DMS114 treated with DMSO at 0.1 percent for 48 hours (cell line): Measurements from ENCODE around the gene MPG.
"Not testable (repeated sequence)": the region's sequence is repeated elsewhere in the genome, so short reads cannot be mapped to it uniquely, and the experiment has no call there.

Source experiments
- DNase-seq: peaks from one replicate; lab custom pipeline; 2025; ENCODE audit not compliant: unreplicated experiment; lab: John Stamatoyannopoulos, UW

MPG gene, protein sequence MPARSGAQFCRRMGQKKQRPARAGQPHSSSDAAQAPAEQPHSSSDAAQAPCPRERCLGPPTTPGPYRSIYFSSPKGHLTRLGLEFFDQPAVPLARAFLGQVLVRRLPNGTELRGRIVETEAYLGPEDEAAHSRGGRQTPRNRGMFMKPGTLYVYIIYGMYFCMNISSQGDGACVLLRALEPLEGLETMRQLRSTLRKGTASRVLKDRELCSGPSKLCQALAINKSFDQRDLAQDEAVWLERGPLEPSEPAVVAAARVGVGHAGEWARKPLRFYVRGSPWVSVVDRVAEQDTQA

GRCh38 chr16:77807-78443 lies at the start of gene MPG:
TSS of gene MPG (plus strand) at chr16:78225. CDS start at chr16:78310, 85 bp downstream.
- peak; percentile 51 for DNase-seq

- DNase-seq: not testable (repeated sequence)
Observed at GRCh38 chr16:30627-31026, 47.4 kb upstream of the MPG start.

GRCh38 chr16:33154-33876 lies 44.7 kb upstream of the MPG start:
- not testable (repeated sequence) for DNase-seq

GRCh38 chr16:33877-34647 lies 44.0 kb upstream of the MPG start:
- no peak for DNase-seq

- no peak for DNase-seq
Observed at GRCh38 chr16:34648-34987, 43.4 kb upstream of the MPG start.

- DNase-seq: no peak
Observed at GRCh38 chr16:35011-35677, 42.9 kb upstream of the MPG start.

DNA sequence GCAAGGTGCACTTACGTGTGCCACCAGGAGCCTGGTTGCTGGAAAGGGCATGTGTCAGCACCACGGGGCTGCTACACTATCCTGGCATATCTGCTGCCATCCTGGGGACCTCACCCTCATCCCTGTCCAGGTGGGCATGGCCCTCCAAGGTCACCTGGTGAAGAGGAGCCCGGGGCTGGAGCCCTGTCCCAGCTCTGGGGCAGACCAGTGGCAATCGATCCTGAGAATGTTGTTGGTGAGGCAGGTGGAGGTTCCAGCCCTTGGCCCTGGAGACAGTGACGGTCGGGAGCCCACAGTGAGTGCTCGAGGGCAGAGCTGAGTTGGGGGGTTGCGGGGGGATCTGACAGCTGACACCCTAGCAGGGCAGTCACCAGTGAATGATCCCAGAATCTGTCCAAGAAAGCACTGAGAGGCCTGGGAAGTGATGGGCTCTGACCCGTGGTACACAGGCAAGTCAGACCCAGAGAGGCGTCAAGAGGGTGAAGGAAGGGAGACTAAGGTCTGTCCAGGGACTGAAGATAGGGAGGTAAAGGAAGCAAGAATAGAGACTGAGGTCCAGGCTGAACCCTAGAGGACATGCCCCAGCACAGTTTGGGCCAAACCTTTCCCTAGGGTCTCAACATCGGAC lies 42.2 kb upstream of the MPG start:
- DNase-seq: no peak

DNA sequence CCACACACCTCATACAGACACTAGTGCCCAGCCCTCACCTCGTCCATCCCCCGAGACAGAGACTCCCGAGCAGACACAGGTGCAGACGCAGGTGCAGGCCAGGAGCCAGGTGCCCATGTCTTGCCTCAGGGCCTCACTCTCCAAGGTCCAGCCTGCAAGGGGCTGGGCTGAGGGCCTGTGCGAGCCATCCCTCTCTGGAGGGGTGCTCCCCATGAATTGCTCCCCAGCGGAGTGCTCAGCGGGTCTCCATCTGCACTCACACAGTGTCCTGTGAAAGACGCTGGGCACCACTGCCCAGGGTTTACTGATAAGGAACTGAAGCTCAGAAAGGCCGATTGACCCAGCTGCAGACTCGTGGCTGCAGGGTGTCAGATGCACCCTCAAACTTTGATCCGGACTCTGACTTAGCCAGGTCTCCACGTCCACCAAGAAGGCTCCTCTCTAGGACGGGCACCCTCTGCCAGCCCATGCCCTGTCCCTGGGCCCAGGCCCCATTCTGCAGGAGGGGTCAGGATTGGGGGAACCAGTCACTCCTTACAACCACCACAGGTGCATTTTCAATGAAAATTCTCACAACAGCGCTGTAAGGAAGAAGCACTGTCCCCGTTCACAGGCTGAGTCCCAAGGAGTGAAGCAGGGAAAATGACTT lies 41.6 kb upstream of the MPG start:
- DNase-seq: no peak

DNA sequence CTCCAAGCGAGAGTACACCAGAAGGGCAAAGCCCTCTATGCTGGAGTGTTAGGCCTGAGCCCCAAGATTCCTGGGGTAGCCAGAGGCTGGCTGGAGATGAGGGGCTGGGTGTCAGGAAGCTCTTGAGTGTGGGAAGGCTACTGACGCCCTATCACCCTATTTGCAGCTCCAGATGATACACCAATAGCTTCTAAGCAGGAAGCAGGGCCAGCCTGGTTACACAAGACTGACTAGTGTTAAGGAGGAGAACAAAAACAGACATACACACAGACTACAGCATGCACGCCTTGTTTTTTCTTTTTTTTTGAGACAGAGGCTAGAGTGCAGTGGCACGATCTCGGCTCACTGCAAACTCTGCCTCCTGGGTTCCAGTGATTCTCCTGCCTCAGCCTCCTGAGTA lies 40.5 kb upstream of the MPG start:
- no peak for DNase-seq

GRCh38 chr16:38206-38605 lies 39.8 kb upstream of the MPG start:
- not testable (repeated sequence) for DNase-seq

DNA sequence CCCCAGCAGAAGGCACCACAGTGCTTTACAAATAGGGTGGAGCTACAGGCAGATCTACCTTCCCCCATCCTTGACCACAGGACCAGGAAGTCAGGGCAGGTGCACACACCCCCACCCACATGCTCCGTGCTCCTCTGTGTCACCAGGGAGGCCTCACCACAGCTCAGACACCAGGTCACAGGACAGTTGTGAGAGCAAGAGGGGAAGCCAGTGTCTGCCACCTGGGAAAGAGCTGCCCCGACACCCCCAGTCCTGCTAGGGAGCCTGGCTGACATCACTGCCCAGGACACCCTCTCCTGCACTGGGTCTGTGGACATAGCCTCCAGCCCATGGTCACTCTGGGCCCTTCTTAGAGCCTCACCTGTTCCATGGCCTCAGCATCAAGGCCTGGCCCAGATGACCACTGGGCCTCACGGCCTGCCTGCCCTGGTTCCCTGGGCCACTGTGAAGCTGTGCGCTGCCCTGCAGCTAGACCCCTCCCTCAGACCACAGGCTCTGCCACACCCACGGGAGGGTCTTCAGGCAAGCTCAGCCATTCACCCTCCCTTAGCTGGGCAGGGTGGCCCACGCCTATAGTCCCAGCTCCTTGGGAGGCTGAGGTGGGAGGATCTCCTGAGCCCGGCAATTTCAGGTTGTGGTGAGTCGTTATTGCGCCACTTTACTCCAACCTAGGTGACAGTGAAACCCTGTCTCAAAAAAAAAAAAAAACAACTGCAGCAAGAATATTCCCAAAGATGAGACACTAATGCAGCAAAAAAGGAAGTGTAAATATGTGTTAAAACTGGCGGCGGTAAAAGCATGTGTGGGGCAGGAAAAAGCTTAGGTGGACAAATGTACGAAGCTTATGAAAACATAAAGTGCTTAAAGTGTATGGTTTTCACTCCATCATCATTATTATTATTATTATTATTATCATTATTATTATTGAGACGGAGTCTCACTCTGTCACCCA lies 38.8 kb upstream of the MPG start:
- DNase-seq: no peak

GRCh38 chr16:41439-42068 lies 36.5 kb upstream of the MPG start:
- DNase-seq: no peak

GRCh38 chr16:42069-42457 lies 36.0 kb upstream of the MPG start:
- no peak for DNase-seq

- DNase-seq: no peak
Observed at GRCh38 chr16:42691-43090, 35.3 kb upstream of the MPG start.

DNA sequence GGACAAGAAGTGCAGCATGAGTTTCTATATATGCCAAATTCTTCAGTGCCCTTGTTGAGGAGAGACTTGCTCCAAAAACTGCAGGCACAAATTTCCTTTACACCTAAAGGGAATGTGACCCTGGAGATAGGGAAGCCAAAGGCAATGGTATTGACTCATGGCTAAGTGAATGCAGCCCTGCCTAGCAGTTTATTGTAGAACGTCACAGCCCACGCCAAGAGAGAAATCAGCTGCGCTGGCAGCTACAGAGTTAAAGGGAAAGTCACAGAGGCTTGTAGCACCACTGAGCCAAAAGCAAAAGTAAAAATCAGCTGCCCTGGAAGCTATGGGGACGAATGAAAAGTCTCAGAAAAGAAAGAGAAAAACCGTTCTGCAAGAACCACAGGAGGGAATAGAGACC lies 34.7 kb upstream of the MPG start:
- no peak for DNase-seq

DNA sequence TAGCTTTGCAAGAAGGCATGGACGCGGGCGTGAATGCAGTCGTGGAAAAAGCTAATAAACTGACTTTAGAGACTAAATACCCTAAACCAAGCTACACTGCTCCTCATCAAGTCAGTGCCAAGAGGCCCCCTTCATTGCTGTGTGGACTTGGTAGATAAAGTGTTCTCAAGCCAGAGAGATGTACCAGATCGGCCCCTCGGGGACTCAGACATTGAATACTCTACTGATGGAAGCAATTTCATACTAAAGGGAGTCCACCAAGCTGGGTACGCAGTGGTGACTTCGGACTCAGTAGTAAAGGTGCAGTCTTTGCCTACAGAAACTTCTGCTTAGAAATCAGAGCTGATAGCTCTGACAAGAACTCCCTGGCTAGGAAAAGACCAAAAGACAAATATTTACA lies 33.4 kb upstream of the MPG start:
- DNase-seq: no peak

DNA sequence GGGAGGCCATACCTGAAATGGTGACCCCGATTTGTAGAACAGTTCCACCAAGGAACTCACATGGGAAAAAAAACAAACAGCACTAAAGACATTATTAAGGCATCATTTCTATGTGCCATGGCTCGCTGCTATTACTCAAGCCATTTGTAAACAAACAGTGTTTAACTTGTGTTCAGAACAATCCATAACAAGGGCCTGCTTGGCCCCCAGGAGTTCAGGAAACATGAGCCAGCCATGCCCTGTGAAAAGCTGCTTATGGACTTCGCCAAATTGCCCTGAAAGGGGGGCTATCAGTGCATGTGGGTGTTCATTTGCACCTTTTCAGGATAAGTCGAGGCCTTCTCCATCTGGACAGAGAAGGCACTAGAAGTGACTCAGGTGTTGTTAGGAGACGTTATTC lies 32.6 kb upstream of the MPG start:
- DNase-seq: no peak

- DNase-seq: not testable (repeated sequence)
Observed at GRCh38 chr16:46510-46909, 31.5 kb upstream of the MPG start.

DNA sequence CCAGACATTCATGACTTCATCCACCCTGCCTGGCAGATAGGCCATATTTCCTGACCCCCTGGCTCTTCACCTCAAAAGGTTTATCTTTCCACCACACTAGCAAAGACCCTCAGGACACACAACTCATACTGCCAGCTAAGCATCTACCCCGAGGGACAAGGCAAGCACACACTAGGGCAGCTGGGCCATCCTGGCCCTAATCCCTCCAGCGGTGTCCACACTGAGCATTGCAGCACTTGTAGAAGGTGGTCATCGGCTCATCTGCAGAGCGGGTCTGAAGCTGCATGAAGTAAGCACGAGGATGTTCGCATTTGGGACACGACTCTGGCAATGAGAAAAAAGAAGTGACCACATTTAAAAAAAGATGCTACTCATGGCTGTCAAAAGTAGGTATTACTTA lies 30.8 kb upstream of the MPG start:
- DNase-seq: no peak
